ENCODE data around the gene TNRC18.

- TF ChIP-seq CTCF (conservative IDR thresholded peaks at IDR 0.05) (no peak), EZH2 (IDR thresholded peaks at IDR 0.05; ENCODE audit: low read depth) (no peak)
Observed at GRCh38 chr7:5414916-5415315, 8.7 kb downstream of the TNRC18 start.
